ENCODE data around the gene SF3B4. TPM values are rescaled to one million over a fixed set of nuclear protein-coding genes. Genes with fewer than 3 reads are reported as not detected.
A peak's percentile ranks its signal among the peaks of the same experiment; 100 is the strongest.

The SF3B4 gene
- total RNA-seq, 1 donor from 2014 or later, result 72.2 TPM

DNA sequence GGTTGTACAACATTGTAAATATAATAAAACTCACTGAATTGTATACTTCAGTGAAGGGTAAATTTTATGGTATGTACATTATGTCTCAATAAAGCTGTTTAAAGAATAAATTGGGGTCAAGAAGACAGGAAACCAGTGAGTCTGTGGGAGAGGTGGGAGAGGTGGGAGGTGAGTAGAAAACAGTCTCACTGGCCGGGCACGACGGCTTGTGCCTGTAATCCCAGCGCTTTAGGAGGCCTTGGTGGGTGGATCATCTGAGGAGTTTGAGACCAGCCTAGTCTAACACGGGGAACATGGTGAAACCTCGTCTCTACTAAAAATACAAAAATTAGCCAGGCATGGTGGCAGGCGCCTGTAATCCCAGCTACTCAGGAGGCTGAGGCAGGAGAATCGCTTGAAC, 4.9 kb upstream of the SF3B4 start:
- TF ChIP-seq, protein P1, sequence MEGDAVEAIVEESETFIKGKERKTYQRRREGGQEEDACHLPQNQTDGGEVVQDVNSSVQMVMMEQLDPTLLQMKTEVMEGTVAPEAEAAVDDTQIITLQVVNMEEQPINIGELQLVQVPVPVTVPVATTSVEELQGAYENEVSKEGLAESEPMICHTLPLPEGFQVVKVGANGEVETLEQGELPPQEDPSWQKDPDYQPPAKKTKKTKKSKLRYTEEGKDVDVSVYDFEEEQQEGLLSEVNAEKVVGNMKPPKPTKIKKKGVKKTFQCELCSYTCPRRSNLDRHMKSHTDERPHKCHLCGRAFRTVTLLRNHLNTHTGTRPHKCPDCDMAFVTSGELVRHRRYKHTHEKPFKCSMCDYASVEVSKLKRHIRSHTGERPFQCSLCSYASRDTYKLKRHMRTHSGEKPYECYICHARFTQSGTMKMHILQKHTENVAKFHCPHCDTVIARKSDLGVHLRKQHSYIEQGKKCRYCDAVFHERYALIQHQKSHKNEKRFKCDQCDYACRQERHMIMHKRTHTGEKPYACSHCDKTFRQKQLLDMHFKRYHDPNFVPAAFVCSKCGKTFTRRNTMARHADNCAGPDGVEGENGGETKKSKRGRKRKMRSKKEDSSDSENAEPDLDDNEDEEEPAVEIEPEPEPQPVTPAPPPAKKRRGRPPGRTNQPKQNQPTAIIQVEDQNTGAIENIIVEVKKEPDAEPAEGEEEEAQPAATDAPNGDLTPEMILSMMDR (conservative IDR thresholded peaks at IDR 0.05), result no peak
- H3K4me3 Mint-ChIP-seq, result no peak overlapping the region
- H3K4me1 Mint-ChIP-seq (ENCODE audit: unreplicated experiment), result peaks cover 24% of the 10 kb centered on the region
- no peak for DNase-seq (ENCODE audit: extremely low spot score, unreplicated experiment)
- no peaks in the 10 kb centered on the region for H3K9me3 Mint-ChIP-seq
- H3K27ac Mint-ChIP-seq, result no peak overlapping the region
- peaks cover 25% of the 10 kb centered on the region for H3K36me3 Mint-ChIP-seq
- H3K27me3 Mint-ChIP-seq, result no peaks in the 10 kb centered on the region

DNA sequence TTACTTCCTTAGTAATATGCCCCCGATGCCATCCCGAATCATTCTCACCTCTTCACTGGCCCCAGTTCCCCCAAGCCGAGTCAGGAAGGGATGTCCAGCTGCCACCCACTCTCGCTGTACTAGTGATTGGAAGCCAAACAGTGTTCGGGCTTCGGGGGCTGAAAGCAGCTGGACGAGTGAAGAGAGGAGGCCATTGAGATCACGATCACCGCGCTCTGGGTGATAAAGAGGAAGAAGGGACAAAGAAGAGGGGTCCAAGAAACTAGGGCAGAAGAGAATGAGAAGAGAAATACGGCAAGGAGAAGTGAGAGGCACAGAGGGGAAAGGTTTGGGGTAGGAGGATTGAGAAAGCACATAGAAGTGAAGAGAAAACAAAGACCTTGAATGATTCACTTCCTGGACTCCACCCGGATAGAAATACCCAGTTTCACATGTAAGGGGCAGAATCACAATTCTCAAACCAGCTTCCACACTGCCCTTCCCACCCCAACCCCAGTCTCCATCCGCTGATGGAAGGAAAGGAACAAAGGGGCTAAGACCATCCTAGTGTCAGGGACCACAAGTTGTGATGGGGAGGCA, 3.7 kb upstream of the SF3B4 start:
- no peak for DNase-seq (ENCODE audit: extremely low spot score, unreplicated experiment)
- no peaks in the 10 kb centered on the region for H3K9me3 Mint-ChIP-seq
- H3K27me3 Mint-ChIP-seq, result no peaks in the 10 kb centered on the region
- peak overlapping the region; percentile 17 for H3K27ac Mint-ChIP-seq
- peaks cover 12% of the 10 kb centered on the region for H3K4me1 Mint-ChIP-seq (ENCODE audit: unreplicated experiment)
- no peak overlapping the region for H3K4me3 Mint-ChIP-seq
- TF ChIP-seq, protein P1 (conservative IDR thresholded peaks at IDR 0.05), result no peak
- H3K36me3 Mint-ChIP-seq, result peaks cover 28% of the 10 kb centered on the region

DNA sequence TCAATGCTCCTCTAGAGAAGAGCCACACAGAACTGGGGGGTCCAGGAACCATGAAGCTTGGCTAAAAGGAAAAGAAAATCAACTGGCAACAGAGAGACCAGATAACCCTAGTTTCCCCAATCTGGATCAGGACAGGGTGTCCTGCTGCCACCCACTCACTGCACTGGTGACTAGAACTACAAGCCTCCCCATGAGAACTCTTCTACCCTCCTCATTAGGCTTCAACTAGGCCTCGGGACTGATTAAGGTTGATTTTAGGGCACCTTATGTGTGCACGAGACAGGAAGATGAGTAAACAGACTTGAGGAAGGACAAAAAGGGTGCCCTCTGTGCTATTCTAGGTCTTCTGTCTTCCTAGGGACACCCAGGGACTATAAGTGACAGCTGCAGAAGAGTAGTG, 2.3 kb upstream of the SF3B4 start:
- no peaks in the 10 kb centered on the region for H3K27me3 Mint-ChIP-seq
- H3K27ac Mint-ChIP-seq, result no peak overlapping the region
- TF ChIP-seq, protein P1 (conservative IDR thresholded peaks at IDR 0.05), result no peak
- DNase-seq (ENCODE audit: extremely low spot score, unreplicated experiment), result no peak
- H3K36me3 Mint-ChIP-seq, result peaks cover 35% of the 10 kb centered on the region
- H3K4me1 Mint-ChIP-seq (ENCODE audit: unreplicated experiment), result peaks cover 13% of the 10 kb centered on the region
- H3K4me3 Mint-ChIP-seq, result no peak overlapping the region
- H3K9me3 Mint-ChIP-seq, result no peaks in the 10 kb centered on the region

DNA sequence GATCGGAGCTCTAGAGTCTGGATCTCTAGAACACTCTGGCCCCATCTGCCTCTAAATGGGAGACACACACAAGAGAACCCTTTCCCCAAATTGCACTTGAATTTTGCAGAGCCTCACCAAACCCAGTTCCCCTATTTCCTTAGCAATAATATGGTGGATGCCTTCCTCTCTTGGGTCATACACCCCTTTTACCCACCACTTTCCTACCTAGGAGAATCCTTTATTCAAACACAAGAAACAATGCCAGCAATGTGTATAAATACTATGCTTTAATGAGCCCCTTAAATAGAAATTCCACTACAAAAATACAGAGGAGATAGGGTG, 760 bp upstream of the SF3B4 start:
- Mint-ChIP-seq H3K9me3 (no peaks in the 10 kb centered on the region), H3K4me3 (peak overlapping the region; percentile 99), H3K27me3 (no peaks in the 10 kb centered on the region), H3K36me3 (peaks cover 43% of the 10 kb centered on the region), H3K27ac (peak overlapping the region; percentile 97), H3K4me1 (ENCODE audit: unreplicated experiment) (peaks cover 17% of the 10 kb centered on the region)
- TF ChIP-seq, protein P1 (conservative IDR thresholded peaks at IDR 0.05), result no peak
- no peak for DNase-seq (ENCODE audit: extremely low spot score, unreplicated experiment)

DNA sequence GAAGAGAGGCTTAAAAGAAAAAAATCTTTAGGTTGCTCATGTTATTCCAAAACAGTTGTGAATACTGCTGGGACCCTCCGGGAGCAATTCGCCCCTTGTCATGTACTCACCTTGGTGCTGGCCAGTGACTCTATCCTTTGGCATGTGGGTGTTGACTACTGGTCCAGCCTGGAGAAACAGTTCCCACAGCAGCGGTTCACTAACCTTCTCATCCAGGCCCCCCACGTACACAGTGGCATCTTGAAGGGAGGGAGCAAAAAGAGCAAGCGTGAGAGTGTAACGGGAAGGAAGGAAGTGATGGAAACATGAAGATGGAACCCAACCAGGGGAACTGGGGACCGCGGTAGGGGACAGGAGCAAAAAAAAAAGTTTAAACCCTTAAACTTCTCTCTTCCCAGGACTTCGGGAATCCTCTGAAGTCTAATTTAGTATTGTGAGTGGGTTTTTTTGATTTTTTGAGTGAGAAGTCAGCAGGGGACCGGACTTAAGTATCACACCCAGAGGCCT, 494 bp downstream of the SF3B4 start:
- TF ChIP-seq, protein P1 (conservative IDR thresholded peaks at IDR 0.05), result no peak
- Mint-ChIP-seq H3K9me3 (no peaks in the 10 kb centered on the region), H3K4me3 (peak overlapping the region; percentile 99), H3K27me3 (no peaks in the 10 kb centered on the region), H3K27ac (peak overlapping the region; percentile 97), H3K4me1 (ENCODE audit: unreplicated experiment) (peaks cover 17% of the 10 kb centered on the region), H3K36me3 (peaks cover 45% of the 10 kb centered on the region)
- no peak for DNase-seq (ENCODE audit: extremely low spot score, unreplicated experiment)
